ENCODE results near the gene ANTXR1. TPM values are rescaled to one million over a fixed set of nuclear protein-coding genes. Genes with fewer than 3 reads are reported as not detected.

The ANTXR1 gene
- total RNA-seq, 1 donor, result 61.5 TPM

GRCh38 chr2:69221960-69222751 is 209.2 kb downstream of the ANTXR1 start:
- H3K4me3 ChIP-seq (ENCODE audit: low read depth, low read length), result no peak overlapping the region
- DNase-seq (ENCODE audit: low read depth), result peak; percentile 44
- TF ChIP-seq, protein P1, sequence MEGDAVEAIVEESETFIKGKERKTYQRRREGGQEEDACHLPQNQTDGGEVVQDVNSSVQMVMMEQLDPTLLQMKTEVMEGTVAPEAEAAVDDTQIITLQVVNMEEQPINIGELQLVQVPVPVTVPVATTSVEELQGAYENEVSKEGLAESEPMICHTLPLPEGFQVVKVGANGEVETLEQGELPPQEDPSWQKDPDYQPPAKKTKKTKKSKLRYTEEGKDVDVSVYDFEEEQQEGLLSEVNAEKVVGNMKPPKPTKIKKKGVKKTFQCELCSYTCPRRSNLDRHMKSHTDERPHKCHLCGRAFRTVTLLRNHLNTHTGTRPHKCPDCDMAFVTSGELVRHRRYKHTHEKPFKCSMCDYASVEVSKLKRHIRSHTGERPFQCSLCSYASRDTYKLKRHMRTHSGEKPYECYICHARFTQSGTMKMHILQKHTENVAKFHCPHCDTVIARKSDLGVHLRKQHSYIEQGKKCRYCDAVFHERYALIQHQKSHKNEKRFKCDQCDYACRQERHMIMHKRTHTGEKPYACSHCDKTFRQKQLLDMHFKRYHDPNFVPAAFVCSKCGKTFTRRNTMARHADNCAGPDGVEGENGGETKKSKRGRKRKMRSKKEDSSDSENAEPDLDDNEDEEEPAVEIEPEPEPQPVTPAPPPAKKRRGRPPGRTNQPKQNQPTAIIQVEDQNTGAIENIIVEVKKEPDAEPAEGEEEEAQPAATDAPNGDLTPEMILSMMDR (IDR thresholded peaks at IDR 0.05; ENCODE audit: insufficient read depth, low read length), result no peak

DNA sequence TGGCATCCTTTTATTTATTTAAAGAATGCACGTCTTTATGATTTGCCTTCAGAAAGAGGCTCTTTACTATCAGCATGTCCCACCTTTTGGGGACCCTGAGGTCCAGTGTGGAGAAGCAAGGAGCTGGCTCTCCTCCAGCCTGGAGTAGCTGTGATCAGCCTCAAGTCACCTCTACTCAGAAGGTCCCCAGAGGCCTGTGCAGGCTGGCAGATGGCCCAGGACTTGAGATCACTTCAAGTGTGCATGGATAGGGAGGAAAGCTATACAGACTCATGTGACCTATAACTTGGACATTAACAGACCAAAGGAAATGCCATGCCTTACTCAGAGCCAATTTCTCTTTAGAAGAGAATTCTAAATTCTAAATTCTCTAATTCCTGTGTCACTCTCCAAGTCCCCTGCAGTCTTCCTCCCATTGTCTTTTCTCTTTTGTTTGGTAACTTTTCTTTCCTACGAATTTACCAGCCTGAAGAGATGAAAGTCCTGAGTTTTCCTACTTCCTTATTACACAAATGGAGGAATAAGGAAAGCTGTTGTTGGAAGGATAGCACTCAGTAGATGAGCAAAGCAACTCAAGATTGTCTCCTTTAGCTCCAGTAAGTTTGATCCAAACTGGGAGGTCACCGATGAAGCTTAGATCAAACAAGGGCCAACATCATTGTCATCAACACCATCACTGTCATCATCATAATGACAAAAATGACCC is 210.1 kb downstream of the ANTXR1 start:
- TF ChIP-seq, protein P1 (IDR thresholded peaks at IDR 0.05; ENCODE audit: insufficient read depth, low read length), result no peak
- H3K4me3 ChIP-seq (ENCODE audit: low read depth, low read length), result no peak overlapping the region

GRCh38 chr2:69223759-69224511 is 211.0 kb downstream of the ANTXR1 start:
- H3K4me3 ChIP-seq (ENCODE audit: low read depth, low read length), result no peak overlapping the region
- no peak for DNase-seq (ENCODE audit: low read depth)
- TF ChIP-seq, protein P1 (IDR thresholded peaks at IDR 0.05; ENCODE audit: insufficient read depth, low read length), result no peak

More for the DNA sequence above, 210.1 kb downstream of the ANTXR1 start:
- peak; percentile 82 for DNase-seq (ENCODE audit: low read depth)

- no peak overlapping the region for H3K4me3 ChIP-seq (ENCODE audit: low read depth, low read length)
- DNase-seq (ENCODE audit: low read depth), result peak; percentile 36
- TF ChIP-seq, protein P1 (IDR thresholded peaks at IDR 0.05; ENCODE audit: insufficient read depth, low read length), result no peak
Observed at GRCh38 chr2:69224512-69224837, 211.5 kb downstream of the ANTXR1 start.

DNA sequence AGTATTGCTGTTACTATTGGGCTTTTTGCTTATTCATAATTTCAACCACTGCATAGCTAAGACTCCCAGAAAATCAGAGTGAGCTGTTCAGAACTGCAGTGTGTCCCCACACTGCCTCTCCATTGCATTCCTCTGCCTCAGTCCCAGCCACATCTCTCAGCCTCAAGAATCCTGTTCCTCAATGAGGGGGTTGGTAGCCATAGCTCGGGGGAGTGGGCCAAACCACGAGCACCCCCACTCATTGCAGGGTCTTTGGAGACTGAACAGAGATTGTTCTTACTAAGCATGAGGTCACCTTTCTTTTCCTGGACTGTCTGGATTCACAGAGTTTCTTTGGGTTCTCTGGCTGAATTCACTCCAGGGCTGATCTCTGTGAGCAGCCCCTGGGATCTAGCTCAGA is 213.0 kb downstream of the ANTXR1 start:
- TF ChIP-seq, protein P1 (IDR thresholded peaks at IDR 0.05; ENCODE audit: insufficient read depth, low read length), result no peak
- no peak overlapping the region for H3K4me3 ChIP-seq (ENCODE audit: low read depth, low read length)
- peak; percentile 39 for DNase-seq (ENCODE audit: low read depth)

DNA sequence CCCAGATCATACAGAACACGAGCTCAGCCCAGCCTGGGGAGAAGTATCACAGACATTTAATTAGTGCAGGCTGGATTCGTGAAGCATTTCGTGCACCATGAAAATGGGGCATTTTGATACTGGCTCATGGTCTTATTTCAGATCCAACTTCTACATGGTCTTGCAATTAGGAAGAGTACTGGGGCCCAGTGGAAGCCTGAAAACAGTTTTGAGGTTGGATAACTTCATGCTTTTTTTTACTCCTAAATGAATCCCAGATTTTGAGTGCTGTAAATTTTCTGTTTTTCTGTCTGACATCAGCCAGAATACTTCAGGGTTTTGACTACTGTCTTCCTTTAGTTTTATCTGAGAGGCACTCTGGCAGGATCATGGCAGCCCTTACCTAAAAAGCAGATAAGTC is 213.9 kb downstream of the ANTXR1 start:
- no peak for DNase-seq (ENCODE audit: low read depth)
- no peak overlapping the region for H3K4me3 ChIP-seq (ENCODE audit: low read depth, low read length)
- TF ChIP-seq, protein P1 (IDR thresholded peaks at IDR 0.05; ENCODE audit: insufficient read depth, low read length), result no peak

Data from fibroblast of the aortic adventitia (primary cell).